Left cardiac atrium (tissue), 4 donors: Measurements from ENCODE around the gene ATG7. TPM values are rescaled to one million over a fixed set of nuclear protein-coding genes. Genes with fewer than 3 reads are reported as not detected.
A peak's percentile ranks its signal among the peaks of the same experiment; 100 is the strongest.
"Not testable (repeated sequence)": the region's sequence is repeated elsewhere in the genome, so short reads cannot be mapped to it uniquely, and the experiment has no call there.

Experiments
- ATAC-seq, 2 donors: fragments of 200-7000 bp; cut with Tn5 transposase; one replicate each; pipeline ENCODE4 v1.9.1; 2020; ENCODE audit warnings: mild to moderate bottlenecking in 2 of 2, moderate library complexity in 2 of 2
- DNase-seq: peaks from one replicate; pipeline ENCODE4 v3.0.0-alpha.2; 2020
- intact Hi-C, 2 donors: fragments of 100-400 bp; cut with DNase I; formaldehyde crosslinking; loops; one replicate each; pipeline versions ENCODE4 v1.14.1 to v1.15.1; 2022 to 2023
- total RNA-seq, 2 donors: library from RNA; stranded (reverse); fragmentation: NEBNext Ultra II Directional; extraction: Animal tissue kit (Norgen Biotek cat#: 25700); gene quantifications; one replicate each; pipeline ENCODE4 v1.2.1, GENCODE V29; 2021
- donor health status: DM: no; HTN: yes; CAD: no.
- donor health status: DM: no; HTN: yes; CAD: no; lungs with severe emphysema.
- donor health status: DM: yes; HTN: yes; CAD: no.
- donor health status: Dilated cardiomyopathy.

The ATG7 gene
- total RNA-seq, 2 donors from 2014 or later = 21.7 to 22.8 TPM

GRCh38 chr3:11507719-11508118 is 235.5 kb downstream of the ATG7 start:
- intact Hi-C loops = loop anchor here in 1 of 2 donors (5.0 kb wide), 2 partner anchors 40 to 135 kb away; partner anchors contain the start of gene VGLL4
- ATAC-seq = no peak
- DNase-seq = no peak

GRCh38 chr3:11508346-11509172 is 236.4 kb downstream of the ATG7 start:
- no peak for DNase-seq
- intact Hi-C loops = loop anchor here in 1 of 2 donors (5.0 kb wide), 2 partner anchors 41 to 134 kb away; partner anchors contain the start of gene VGLL4
- ATAC-seq = peak; percentile 50 to 71

- intact Hi-C loops = loop anchor here in 1 of 2 donors (5.0 kb wide), 2 partner anchors 42 to 133 kb away; partner anchors contain the start of gene VGLL4
- DNase-seq (peak; percentile 83), ATAC-seq (peak; percentile 89 to 94)
Observed at GRCh38 chr3:11509173-11510000, 237.2 kb downstream of the ATG7 start.

- DNase-seq (peak; percentile 38), ATAC-seq (peak in 1 of 2 donors; percentile 1)
- intact Hi-C loops = loop anchor here in 1 of 2 donors (5.0 kb wide), 1 partner anchor 52 kb away; no protein-coding TSS in a partner anchor
Observed at GRCh38 chr3:11510001-11510340, 237.8 kb downstream of the ATG7 start.

- ATAC-seq = no peak
- intact Hi-C loops = loop anchor here in 1 of 2 donors (5.0 kb wide), 1 partner anchor 52 kb away; no protein-coding TSS in a partner anchor
- DNase-seq = no peak
Observed at GRCh38 chr3:11510356-11510755, 238.2 kb downstream of the ATG7 start.

- not testable (repeated sequence) for ATAC-seq, DNase-seq
- intact Hi-C loops = loop anchor here in 1 of 2 donors (5.0 kb wide), 1 partner anchor 51 kb away; no protein-coding TSS in a partner anchor
Observed at GRCh38 chr3:11511606-11512005, 239.4 kb downstream of the ATG7 start.

GRCh38 chr3:11513125-11513816 is 241.1 kb downstream of the ATG7 start:
- intact Hi-C loops = loop anchor here in 1 of 2 donors (5.0 kb wide), 1 partner anchor 49 kb away; no protein-coding TSS in a partner anchor
- not testable (repeated sequence) for DNase-seq, ATAC-seq

- ATAC-seq = peak; percentile 16 to 25
- DNase-seq = no peak
- intact Hi-C loops = loop anchor here in 1 of 2 donors (5.0 kb wide), 1 partner anchor 49 kb away; no protein-coding TSS in a partner anchor
Observed at GRCh38 chr3:11513817-11514135, 241.6 kb downstream of the ATG7 start.

GRCh38 chr3:11514191-11514821 is 242.1 kb downstream of the ATG7 start:
- DNase-seq = peak; percentile 70
- intact Hi-C loops = loop anchor here in 1 of 2 donors (5.0 kb wide), 1 partner anchor 48 kb away; no protein-coding TSS in a partner anchor
- peak; percentile 63 to 92 for ATAC-seq

GRCh38 chr3:11517601-11518000 is 245.4 kb downstream of the ATG7 start:
- DNase-seq (no peak), ATAC-seq (no peak)
- intact Hi-C loops = no loop called here

- intact Hi-C loops = no loop called here
- no peak for ATAC-seq
- DNase-seq = no peak
Observed at GRCh38 chr3:11521167-11521566, 249.0 kb downstream of the ATG7 start.

GRCh38 chr3:11522398-11522715 is 250.2 kb downstream of the ATG7 start:
- ATAC-seq (no peak), DNase-seq (no peak)
- intact Hi-C loops = no loop called here

- intact Hi-C loops = no loop called here
- DNase-seq = no peak
- no peak for ATAC-seq
Observed at GRCh38 chr3:11522953-11523571, 250.9 kb downstream of the ATG7 start.

- peak; percentile 34 to 44 for ATAC-seq
- intact Hi-C loops = no loop called here
Observed at GRCh38 chr3:11523572-11524101, 251.4 kb downstream of the ATG7 start.

GRCh38 chr3:11526121-11526520 is 253.9 kb downstream of the ATG7 start:
- intact Hi-C loops, DNase-seq, ATAC-seq: not testable (repeated sequence)

More at GRCh38 chr3:11523572-11524101, 251.4 kb downstream of the ATG7 start:
- no peak for DNase-seq

GRCh38 chr3:11529281-11529680 is 257.1 kb downstream of the ATG7 start:
- intact Hi-C loops = no loop called here
- DNase-seq (no peak), ATAC-seq (no peak)

- peak; percentile 73 to 87 for ATAC-seq
- intact Hi-C loops = no loop called here
- DNase-seq = peak; percentile 73
Observed at GRCh38 chr3:11530153-11530721, 258.0 kb downstream of the ATG7 start.
